Spleen (tissue), 7 donors: Measurements from ENCODE around the gene CSK.

Experiments
- CTCF ChIP-seq, 11 experiments: fragments of 200-600 bp in 7 of 11; fragments of 450-650 bp in 4 of 11; sonication (generic) in 4 of 11; IDR thresholded peaks in 8 of 11; conservative IDR thresholded peaks in 3 of 11; 1 replicate in 7 of 11; 2 replicates in 4 of 11; pipeline versions ENCODE4 v1.4.0 to v1.8.0; 2016 to 2021; ENCODE audit warnings: antibody characterized with exemption in 11 of 11, inconsistent platforms in 4 of 11, mild to moderate bottlenecking in 1 of 11
- POLR2AphosphoS5 ChIP-seq, 3 donors: sonication (generic); formaldehyde crosslinking; IDR thresholded peaks; one replicate each; pipeline ENCODE4 v1.5.1; 2017; ENCODE audit warnings: antibody characterized with exemption in 3 of 3
- donor health status: DM: no; HTN: no; CAD: no; lungs with moderate emphysema.
- donor health status: DM: no; HTN: no; CAD: no.
- donor health status: DM: no; HTN: no; CAD: no.

- no peak for TF ChIP-seq CTCF (IDR thresholded peaks at IDR 0.05 in 8 of 11, conservative IDR thresholded peaks at IDR 0.05 in 3 of 11)
- TF ChIP-seq POLR2AphosphoS5 (IDR thresholded peaks at IDR 0.05), result no peak
Measured at GRCh38 chr15:74809956-74810355, 28.1 kb downstream of the CSK start.
